GM13976 (cell line): Measurements from ENCODE around the gene DAZAP1.

Experiments
- DNase-seq: peaks from one replicate; pipeline ENCODE4 v3.0.0; 2012; ENCODE audit warnings: low spot score
- CTCF ChIP-seq: IDR thresholded peaks from 2 replicates; pipeline ENCODE4 v1.5.1; 2012; ENCODE audit warnings: borderline replicate concordance, mild to moderate bottlenecking; ENCODE audit not compliant: insufficient read depth; ENCODE audit errors: extremely low read depth, missing control alignments, control extremely low read depth
- in situ Hi-C: fragments of 300-500 bp; cut with MboI; formaldehyde crosslinking; loops from one replicate; pipeline ENCODE4 v1.12.0; 2022; ENCODE audit warnings: low sequenced_read_pairs, mixed read lengths, inconsistent platforms; ENCODE audit not compliant: unreplicated experiment

DAZAP1 gene

GRCh38 chr19:1445185-1445931, 38.0 kb downstream of the DAZAP1 start:
- peak; percentile 96 for DNase-seq

GRCh38 chr19:1445932-1446712, 38.7 kb downstream of the DAZAP1 start:
- DNase-seq: peak; percentile 68
- in situ Hi-C loops: no loop called here
- TF ChIP-seq CTCF: no peak

More at GRCh38 chr19:1445185-1445931, 38.0 kb downstream of the DAZAP1 start:
- in situ Hi-C loops: no loop called here
- TF ChIP-seq CTCF: peak; percentile 99

- no peak for DNase-seq
- no peak for TF ChIP-seq CTCF
- in situ Hi-C loops: no loop called here
Observed at GRCh38 chr19:1446713-1447481, 39.5 kb downstream of the DAZAP1 start.

- no peak for DNase-seq
- in situ Hi-C loops: no loop called here
- no peak for TF ChIP-seq CTCF
Observed at GRCh38 chr19:1447504-1447903, 40.1 kb downstream of the DAZAP1 start.

- DNase-seq: no peak
- in situ Hi-C loops: no loop called here
- no peak for TF ChIP-seq CTCF
Observed at GRCh38 chr19:1447944-1448343, 40.6 kb downstream of the DAZAP1 start.
